MM.1S (cell line): ENCODE measurements around the gene FAM184A.

Source experiments
- CTCF ChIP-seq: fragments of 300-600 bp; sonication (generic); IDR thresholded peaks from 2 replicates; pipeline ENCODE4 v1.5.1; 2016; ENCODE audit warnings: antibody characterized with exemption, low read length, mixed read lengths
- EZH2 ChIP-seq: fragments of 300-600 bp; sonication (generic); optimal IDR thresholded peaks from 2 replicates; pipeline ENCODE3; 2017; ENCODE audit warnings: low read depth, mild to moderate bottlenecking, antibody characterized with exemption, low read length, mixed read lengths
- EZH2phosphoT487 ChIP-seq: fragments of 300-600 bp; sonication (generic); IDR thresholded peaks from 2 replicates; pipeline ENCODE4 v1.6.1; 2018; ENCODE audit warnings: antibody characterized with exemption, low read length

- TF ChIP-seq CTCF, result no peak
- TF ChIP-seq EZH2, result no peak
- no peak for TF ChIP-seq EZH2phosphoT487
Observed at GRCh38 chr6:118917546-118918328, 160.7 kb downstream of the FAM184A start.
